Stimulated activated CD8-positive, alpha-beta memory T cell treated with anti-CD3 and anti-CD28 coated beads, Interleukin-7, amount 100 ng/mL, for 1 hour (primary cell): ENCODE results near the gene BBLN.
"Not testable (repeated sequence)": the region's sequence is repeated elsewhere in the genome, so short reads cannot be mapped to it uniquely, and the experiment has no call there.

Experiments
- DNase-seq, 2 donors: peaks; one replicate each; pipeline ENCODE4 v3.0.0-alpha.2; 2020; ENCODE audit warnings: low read depth in 2 of 2

Gene BBLN

DNA sequence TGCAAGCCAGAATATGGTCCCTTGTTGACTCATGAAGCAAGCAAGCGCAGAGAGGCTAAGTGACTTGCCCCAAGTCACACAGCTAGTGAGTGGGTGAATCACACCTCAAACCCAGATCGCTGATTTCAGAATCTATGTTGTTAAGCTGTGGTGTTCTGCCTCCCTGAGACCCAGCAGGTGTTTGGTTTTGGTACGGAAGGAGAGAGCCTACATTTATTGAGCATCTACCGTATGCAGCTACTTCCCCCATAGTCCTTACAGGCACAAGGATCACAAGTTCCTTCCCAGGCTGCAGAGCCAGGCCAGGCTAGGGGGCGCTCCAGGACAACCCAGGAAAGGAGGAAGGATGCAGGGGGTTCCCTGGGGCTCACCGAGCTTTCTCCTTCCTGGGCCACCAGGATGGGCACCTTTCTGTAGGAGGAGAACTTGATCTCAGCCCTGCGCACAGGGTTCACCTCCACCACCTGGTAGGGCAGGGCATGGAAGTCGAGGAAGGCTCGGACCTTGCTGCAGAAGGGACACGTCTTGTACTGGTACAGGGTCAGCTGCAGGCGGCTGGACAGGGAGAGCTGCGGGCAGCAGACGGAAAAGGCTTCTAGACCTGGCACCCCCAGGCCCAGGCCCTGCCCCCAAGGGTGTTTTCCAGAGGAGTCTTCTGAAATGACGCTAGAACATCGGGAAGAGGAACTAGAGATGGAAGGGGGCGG lies 35.0 kb upstream of the BBLN start:
- DNase-seq, result no peak

GRCh38 chr9:128125580-128126354 lies 34.3 kb upstream of the BBLN start:
- no peak for DNase-seq

DNA sequence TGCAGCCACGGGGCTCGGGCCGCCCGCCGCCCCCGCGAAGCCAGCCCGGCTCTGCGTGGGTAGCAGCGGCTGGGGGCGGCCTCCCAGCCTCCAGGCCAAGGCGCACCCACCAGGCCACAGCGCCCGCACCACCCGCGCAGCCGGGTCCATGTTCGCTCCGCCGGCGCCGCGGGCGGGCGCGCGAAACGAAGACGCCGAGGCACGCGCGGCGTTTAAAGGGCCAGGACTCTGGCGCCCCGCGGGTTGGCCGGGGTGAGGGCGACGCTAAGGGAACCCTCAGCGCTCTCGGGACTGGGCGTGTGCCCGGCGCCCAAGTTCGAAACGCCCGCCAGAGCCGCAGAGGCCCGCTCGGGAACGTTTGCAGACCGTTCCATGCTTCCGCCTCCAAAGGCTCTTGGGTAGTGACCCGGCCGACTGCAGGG lies 32.5 kb upstream of the BBLN start, which contains the start of gene PTGES2:
Gene PTGES2 (minus strand): TSS at position 162 of the 422 bp plus-strand sequence. CDS start 12 bp downstream, at position 150.
- peak; percentile 59 to 64 for DNase-seq

DNA sequence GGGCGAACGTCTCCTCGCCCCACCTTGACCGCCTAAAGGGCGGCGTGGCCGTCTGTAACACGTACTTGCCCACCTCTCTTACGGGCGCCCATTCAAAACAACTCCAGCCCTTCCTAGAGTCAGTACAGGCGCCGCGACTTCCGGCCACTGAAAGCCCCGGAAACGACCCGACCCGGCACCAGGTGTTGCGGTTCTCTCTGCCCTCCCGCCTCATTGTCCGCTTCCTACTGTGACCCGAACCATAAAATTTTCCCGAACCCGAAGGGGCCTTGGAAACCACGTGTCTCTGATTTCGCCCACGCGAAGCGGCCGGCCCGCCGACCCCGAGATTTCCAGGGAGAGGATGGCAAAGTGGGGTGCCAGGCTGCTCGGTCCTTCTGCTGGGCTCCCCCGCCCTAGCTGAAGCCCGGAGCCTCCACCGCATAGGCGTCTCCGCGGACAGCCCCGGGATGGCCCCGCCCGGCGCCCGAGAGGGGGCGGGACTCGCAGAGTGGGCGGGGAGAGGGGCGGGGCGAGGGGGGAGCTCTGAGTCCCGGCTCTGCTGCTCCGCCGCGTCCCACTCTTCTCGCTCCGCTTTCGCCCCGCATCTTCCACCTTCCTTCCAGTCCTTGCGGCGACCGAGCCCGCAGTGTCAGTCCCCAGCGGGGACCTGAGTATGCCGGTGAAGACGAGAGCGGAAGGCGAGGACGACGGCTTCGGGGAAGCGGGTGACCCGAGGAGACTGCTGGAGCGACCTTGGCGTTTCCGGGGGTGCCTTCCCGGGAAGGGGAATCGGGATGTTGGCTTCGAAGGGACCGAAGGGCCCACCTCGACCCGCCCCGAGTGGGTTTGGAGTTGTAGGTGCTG lies 31.9 kb upstream of the BBLN start:
- DNase-seq, result peak; percentile 69 to 71

DNA sequence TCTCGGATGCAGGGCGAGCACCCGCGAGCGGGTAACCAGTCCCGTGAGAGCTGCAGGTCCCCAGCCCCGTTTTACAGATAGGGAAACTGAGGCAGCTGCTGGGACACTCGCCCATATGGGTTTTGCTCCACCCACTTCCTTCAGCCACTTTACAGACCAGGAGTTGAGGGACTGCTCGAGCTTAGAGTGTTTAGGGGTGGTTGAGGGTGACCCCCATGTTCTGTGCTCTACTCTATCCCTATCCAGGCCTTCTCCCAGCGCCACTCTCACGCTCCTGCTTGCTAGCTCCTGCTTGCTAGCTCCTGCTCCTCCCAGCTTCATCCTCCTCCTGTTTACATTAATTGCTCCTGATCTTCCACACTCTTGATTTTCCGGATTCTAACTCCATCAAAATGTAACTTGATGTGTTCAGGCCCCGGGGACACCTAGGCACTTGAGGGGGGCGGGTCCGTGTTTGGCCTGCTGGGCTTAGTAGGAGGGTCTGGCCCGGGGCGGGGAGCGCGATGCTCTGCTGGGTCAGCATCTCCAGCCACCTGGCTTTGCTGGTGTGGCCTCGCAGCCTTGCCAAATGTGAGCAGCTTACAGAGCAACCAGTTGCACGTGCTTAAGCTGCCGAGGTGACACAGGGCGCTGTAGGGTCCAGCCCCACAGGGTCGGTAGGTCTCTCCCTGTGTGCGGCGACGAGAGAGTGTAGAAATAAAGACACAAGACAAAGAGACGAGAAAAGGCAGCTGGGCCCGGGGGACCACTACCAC lies 31.1 kb upstream of the BBLN start:
- DNase-seq, result no peak

- peak; percentile 27 for DNase-seq
Observed at GRCh38 chr9:128129976-128130590, 30.0 kb upstream of the BBLN start.

DNA sequence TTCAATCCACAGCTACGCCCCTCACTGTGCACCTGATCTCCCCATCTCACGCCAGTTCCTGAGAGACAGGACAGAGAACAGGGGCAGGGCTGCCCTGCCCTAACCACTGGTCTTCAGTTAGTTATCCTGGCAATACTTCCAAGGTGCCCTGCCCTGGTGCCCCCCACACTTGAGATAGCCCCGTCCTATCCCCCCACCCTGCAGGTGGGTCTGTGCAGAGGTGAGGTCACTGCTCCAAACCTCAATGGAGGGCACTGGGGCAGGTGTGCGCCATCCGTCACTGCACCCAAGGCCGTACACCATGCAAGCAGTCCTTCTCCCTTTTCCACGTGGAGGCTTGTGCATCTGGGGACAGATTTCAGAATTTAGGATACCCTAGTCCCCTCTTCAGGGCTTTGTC lies 29.4 kb upstream of the BBLN start:
- DNase-seq, result not testable (repeated sequence)

GRCh38 chr9:128131346-128131745 lies 28.7 kb upstream of the BBLN start:
- DNase-seq, result not testable (repeated sequence)

GRCh38 chr9:128132139-128132538 lies 27.9 kb upstream of the BBLN start:
- DNase-seq, result not testable (repeated sequence)

DNA sequence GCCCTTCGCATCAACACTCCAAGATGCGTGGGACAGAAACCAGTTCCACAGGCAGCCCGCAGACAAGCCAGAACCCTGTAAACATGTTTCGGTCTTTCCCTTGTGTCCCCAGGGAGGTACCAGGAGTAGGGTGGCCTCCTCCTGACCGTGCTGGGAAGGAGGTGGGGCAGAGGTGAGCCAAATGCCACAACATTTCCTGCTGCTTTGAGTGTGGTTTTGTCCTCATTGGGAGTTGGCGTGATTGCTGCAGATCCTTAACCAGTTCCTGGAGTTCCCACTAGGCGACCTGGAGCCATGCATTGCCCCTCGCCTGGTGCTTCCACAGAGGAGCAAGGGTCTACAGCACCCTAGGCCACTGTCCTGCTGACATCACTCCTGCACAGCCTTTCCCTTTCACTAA lies 24.5 kb upstream of the BBLN start:
- not testable (repeated sequence) for DNase-seq

DNA sequence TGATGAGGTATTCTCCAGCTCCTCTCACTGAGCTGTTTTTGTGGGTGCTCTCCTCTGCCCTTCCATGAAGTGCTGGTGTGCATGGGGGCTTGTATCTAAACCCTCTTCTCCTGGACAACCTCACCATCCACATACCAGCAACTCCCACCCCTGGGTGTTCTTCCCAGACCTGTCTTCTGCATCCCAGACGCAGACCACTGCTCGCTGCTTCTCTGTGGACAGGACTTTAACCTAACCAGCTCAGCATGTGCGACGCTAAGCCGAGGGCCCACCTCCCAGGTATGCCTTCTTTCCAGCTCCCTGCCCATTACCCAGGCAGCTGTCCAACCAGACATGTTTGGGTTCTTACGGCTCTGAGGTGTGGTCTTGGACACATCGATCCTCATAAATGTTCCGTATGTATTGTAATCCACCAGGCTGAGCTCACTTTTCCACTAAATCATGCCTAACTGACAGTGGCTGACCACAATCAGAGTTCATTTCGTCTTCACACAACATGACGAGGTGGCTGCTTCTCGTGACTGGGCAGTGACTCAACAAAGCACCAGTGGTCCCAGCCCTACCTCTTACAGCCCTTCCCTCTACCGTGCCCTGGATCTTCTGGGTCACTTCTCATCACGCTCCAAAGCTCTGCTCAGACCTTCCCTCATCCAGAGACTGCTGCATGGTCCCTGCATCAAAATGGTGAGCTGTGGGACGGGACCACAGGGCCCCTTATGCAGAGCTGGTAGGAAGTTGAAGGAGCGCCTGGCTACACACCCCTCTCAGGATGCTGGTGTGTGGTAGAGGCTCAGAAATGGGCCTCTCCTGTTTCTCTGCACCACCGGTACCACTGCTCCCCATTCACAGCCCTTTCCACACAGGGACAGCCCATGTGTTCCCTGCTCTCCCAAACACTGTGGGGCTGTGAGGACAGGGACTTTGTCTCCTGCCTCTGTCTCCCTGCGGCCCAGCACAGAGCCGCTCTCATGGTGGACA lies 23.0 kb upstream of the BBLN start:
- DNase-seq, result no peak

DNA sequence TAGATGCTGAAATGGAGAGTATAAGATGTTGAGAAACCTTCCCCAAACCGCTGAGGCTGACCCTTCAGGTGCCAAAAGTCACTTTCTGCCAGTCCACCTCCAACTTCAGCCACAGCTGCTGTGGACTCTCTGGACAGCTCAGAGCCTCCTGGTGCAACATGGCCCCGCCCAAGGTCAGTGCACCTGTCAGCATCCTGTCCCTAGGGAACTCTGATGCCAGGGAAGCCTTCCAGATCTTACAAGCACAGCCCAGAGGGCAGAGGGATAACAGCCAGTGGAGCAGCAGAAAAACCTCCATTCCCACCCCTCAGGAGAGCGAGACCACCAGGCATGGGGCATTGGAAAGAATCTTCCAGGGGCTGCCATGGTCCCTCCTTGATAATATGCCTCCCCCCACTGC lies 22.1 kb upstream of the BBLN start:
- DNase-seq, result no peak

DNA sequence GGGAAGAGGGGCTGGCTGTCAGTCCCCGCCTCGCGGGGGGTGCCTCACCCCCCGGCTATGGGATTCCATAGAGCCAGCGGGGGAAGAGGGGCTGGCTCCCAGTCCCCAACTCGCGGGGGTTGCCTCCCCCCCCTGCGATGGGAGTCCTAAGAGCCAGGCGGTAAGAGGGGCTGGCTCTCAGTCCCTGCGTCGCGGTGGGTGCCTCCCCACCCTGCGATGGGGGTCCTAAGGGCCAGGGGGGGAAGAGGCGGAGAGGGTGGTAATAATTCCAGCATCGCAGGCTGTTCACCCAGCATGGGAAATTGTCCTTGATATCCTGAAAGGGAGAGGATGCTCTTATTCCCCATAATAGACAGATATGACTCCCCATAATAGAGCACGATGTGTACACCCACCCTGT lies 20.4 kb upstream of the BBLN start:
- DNase-seq, result no peak

- DNase-seq, result no peak
Observed at GRCh38 chr9:128141604-128142003, 18.5 kb upstream of the BBLN start.

GRCh38 chr9:128142061-128142460 lies 18.0 kb upstream of the BBLN start:
- no peak for DNase-seq

- no peak for DNase-seq
Observed at GRCh38 chr9:128142596-128142995, 17.5 kb upstream of the BBLN start.

- DNase-seq, result no peak
Observed at GRCh38 chr9:128143525-128144238, 16.4 kb upstream of the BBLN start.

DNA sequence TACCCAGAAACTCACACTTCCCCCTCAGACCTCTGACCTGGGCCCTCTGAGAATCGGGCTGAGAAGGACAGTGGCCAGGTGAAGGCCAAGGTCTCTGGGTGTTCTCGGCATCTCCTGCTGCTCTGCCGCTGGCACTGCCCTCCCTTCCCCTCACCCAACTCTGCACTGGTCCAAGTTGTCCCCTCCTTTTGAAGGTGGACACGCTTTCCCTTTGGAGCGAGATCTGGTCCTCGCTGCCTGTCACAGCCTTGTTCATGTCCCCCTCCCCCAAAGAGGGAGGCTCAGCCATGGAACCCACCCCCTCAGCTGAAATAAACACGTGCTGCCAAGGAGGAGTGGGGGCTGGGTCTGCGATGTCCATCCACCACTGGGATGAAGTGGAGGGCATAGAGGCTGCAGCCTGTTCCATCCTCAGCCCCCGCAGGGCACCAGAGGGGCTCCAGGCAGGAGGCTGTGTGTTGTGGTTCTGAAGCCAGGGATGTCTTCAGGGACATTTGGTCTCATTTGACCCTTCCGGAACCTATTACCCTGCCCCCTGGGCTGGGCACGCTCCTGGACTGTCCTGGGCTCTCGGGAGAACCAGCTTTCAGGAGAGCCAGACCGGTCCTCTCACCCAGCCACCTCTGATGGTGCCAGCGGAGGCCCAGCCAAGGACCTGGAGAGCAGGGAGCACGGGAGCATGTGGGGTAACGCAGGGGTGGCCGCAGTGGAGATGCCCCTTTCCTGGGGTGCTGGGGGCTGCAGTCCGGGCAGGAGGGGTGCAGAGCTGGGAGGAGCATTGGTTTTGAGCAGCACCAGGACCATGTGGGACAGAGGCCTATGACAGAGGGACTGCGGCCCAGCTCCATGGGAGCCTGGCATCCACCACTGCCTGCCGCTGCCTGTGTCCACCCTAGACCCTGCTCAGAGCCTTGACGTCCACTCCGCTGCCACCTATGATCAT lies 15.6 kb upstream of the BBLN start:
- DNase-seq, result no peak
